GM06990 (cell line): ENCODE results near the gene PLAGL2.
"Not testable (repeated sequence)": the region's sequence is repeated elsewhere in the genome, so short reads cannot be mapped to it uniquely, and the experiment has no call there.

ENCODE experiments used
- DNase-seq: peaks from one replicate; pipeline ENCODE4 v3.0.0-alpha.2; 2011; ENCODE audit not compliant: insufficient read length; ENCODE audit errors: extremely low read depth
- H3K27me3 ChIP-seq: replicated peaks from 2 replicates; pipeline ENCODE4 v1.6.0; 2011; ENCODE audit warnings: low read length; ENCODE audit not compliant: control insufficient read depth, insufficient read depth
- H3K36me3 ChIP-seq: 2 replicates; pipeline ENCODE4 v1.5.1; 2011; ENCODE audit warnings: low read length; ENCODE audit not compliant: control insufficient read depth, insufficient read depth
- H3K4me3 ChIP-seq: replicated peaks from 2 replicates; pipeline ENCODE4 v1.5.1; 2011; ENCODE audit warnings: low read depth, mild to moderate bottlenecking, control low read depth, low read length
- CTCF ChIP-seq: IDR thresholded peaks from 2 replicates; pipeline ENCODE4 v1.5.1; 2011; ENCODE audit warnings: low read length, control low read depth, mild to moderate bottlenecking, inconsistent platforms; ENCODE audit not compliant: insufficient read depth, poor library complexity, severe bottlenecking

The PLAGL2 gene

GRCh38 chr20:32184961-32185603 is 22.5 kb downstream of the PLAGL2 start:
- H3K27me3 ChIP-seq = no peaks in the 10 kb centered on the region
- no peak for TF ChIP-seq CTCF
- H3K4me3 ChIP-seq = no peak overlapping the region
- no peaks in the 10 kb centered on the region for H3K36me3 ChIP-seq
- DNase-seq = no peak

DNA sequence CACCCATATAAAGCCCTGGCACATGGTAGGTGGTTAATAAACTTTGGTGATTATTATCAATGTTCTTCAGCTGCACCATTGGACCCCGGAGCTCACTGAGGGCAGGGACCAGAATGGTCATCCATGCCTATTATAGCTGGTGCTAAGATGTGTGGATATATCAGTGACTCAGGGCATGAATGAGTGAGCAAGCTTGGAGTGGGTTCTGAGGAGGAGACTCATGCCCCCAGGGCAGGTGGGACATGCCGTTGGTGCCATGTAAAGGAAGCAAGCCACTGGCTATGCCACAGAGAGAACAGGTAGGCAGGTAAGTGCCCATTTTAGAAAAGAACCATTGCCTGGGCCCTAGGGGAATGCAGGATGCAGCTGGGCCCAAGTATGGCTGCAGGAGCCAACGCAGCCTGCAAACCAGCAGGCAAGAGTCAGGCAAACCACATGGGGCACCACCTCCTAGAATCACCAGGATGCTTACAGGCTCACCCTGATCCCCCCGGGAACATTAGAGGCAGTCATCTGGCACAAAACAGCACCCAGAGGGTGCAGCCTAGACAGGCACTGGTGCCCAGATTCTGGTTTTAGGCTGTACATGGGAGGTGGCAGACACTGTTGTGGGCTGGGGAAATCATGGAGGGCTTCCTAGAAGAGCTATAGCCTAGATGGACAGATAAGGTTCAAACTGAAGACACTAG is 23.5 kb downstream of the PLAGL2 start:
- no peaks in the 10 kb centered on the region for H3K27me3 ChIP-seq
- TF ChIP-seq CTCF = no peak
- no peak for DNase-seq
- H3K36me3 ChIP-seq = no peaks in the 10 kb centered on the region
- H3K4me3 ChIP-seq = no peak overlapping the region

- no peak overlapping the region for H3K4me3 ChIP-seq
- no peaks in the 10 kb centered on the region for H3K36me3 ChIP-seq
- TF ChIP-seq CTCF = no peak
- H3K27me3 ChIP-seq = no peaks in the 10 kb centered on the region
- no peak for DNase-seq
Observed at GRCh38 chr20:32181606-32182005, 25.9 kb downstream of the PLAGL2 start.

DNA sequence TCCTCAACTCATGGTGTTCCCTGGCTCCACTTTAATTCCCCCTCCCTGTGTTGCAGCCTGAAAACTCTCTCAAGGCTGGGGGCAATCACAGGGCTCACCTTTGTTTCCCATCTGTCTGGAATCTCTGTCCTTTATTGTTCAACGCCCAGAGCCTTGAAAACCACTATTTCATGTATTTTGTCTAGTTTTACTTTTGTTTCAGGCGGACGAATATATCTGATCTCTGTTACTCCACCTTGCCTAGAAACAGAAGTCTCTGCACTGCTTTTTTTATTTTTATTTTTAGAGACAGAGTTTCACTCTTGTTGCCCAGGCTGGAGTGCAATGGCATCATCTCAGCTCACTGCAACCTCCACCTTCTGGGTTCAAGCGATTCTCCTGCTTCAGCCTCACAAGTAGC is 27.6 kb downstream of the PLAGL2 start:
- no peak for TF ChIP-seq CTCF

DNA sequence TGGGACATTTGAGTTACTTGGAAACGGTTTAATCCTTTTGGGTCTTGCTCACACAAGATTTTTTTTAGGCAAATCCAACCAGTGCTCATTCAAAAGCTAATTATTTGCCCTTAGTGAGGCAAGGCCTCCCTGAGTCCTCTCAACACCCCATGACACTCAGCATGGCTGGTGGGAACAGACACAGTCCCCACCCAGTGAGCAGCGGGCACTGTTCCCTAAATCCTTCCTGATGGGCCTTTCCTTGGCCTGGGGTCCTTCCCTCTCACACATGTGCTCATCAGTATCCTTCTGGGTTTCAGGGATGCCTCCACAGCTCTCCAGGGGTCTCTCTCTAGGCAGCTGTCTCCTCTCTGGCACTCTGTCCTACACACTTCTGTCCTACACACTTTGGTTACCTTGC is 28.0 kb downstream of the PLAGL2 start:
- DNase-seq = no peak
- no peaks in the 10 kb centered on the region for H3K36me3 ChIP-seq
- H3K27me3 ChIP-seq = no peaks in the 10 kb centered on the region
- H3K4me3 ChIP-seq = no peak overlapping the region
- TF ChIP-seq CTCF = no peak

More for the DNA sequence above, 27.6 kb downstream of the PLAGL2 start:
- no peaks in the 10 kb centered on the region for H3K27me3 ChIP-seq
- no peaks in the 10 kb centered on the region for H3K36me3 ChIP-seq
- H3K4me3 ChIP-seq = no peak overlapping the region
- no peak for DNase-seq

DNA sequence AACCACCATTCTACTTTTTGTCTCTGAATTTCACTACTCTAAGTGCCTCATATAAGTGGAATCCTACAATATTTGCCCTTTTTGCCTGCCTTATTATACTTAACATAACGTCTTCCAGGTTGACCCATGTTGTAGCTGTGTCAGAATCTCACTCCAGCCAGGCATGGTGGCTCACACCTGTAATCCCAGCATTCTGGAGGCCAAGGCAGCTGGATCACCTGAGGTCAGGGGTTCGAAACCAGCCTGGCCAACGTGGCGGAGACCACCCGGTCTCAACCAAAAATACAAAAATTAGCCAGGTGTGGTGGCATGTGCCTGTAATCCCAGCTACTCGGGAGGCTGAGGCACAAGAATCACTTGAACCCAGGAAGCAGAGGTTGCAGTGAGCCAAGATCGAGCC is 29.8 kb downstream of the PLAGL2 start:
- H3K36me3 ChIP-seq, H3K27me3 ChIP-seq, DNase-seq, H3K4me3 ChIP-seq: not testable (repeated sequence)
